GM12891 (cell line): Measurements from ENCODE around the gene RAB39A.

ENCODE experiments used
- PAX5 ChIP-seq: IDR thresholded peaks from 2 replicates; pipeline ENCODE4 v1.6.1; 2011; ENCODE audit warnings: low read length, moderate library complexity, mild to moderate bottlenecking; ENCODE audit not compliant: insufficient read depth, severe bottlenecking
- SPI1 ChIP-seq: IDR thresholded peaks from 2 replicates; pipeline ENCODE4 v1.6.1; 2011; ENCODE audit warnings: low read depth, low read length, control low read depth

DNA sequence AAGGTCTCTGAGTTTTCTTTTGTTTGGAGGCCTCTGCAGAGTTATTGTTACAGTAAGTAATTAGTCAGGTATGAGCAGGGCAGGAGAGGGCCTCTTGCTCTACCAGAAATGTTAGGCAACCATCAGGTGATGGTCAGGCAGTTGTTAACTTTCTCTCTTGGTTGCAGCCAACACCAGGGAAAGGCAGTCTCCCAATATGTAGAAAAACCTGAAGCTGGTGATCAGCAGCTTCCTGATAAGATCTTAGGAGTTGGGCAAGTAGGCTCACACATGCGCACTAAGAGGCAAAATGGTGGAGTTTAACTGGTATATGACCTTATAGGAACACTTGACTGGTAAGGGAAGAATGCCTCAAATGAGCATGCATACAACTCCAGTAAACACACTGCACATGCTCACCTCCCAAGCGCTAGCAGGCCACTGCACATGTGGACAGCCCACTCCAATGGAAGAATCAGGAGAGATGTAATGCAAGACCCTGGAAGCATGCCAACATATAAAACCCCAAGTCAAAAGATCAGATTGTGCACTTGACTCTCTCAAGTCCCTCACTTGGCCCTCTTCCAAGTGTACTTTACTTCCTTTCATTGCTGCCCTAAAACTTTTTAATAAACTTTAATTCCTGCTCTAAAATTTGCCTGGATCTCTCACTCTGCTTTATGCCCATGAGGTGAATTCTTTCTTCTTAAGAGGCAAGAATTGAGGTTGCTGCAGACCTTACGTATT, 46.0 kb upstream of the RAB39A start:
- no peak for TF ChIP-seq PAX5
- TF ChIP-seq SPI1, result no peak
